ENCODE results near the gene S100A12.

Gene S100A12

DNA sequence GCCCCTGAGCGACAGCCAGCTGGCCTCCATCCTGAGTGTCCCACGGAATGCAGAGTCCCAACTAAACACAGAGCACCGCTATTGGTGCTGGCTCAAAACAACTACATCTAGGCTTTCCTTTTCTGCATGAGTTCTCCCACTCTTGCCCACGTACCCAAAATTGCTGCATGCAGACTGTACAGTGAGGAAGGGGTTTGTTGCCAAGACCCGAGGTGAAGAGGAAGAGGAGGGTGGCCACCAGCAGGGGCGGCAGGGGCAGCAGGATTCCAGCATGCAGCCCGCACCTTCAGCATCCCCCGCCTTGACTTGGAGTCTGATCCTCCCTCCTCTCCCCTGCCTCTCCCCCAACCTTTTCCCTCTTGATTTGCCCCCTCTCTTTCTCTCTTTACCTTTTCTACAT, 9.7 kb downstream of the S100A12 start:
- DNase-seq (ENCODE audit: low read depth in 1 of 2, low spot score in 1 of 2): no peak
- H3K4me3 ChIP-seq (replicated peaks; ENCODE audit: insufficient read depth, low read length): no peak overlapping the region
- no peaks in the 10 kb centered on the region for H3K27me3 ChIP-seq (ENCODE audit: insufficient read depth, poor library complexity, severe bottlenecking)
- TF ChIP-seq POLR2AphosphoS5 (IDR thresholded peaks at IDR 0.05; ENCODE audit: low read depth) (no peak), SPI1 (IDR thresholded peaks at IDR 0.05; ENCODE audit: borderline replicate concordance, low read depth) (no peak), GABPA (IDR thresholded peaks at IDR 0.05; ENCODE audit: low read depth) (no peak)
- TF ChIP-seq, protein P1, sequence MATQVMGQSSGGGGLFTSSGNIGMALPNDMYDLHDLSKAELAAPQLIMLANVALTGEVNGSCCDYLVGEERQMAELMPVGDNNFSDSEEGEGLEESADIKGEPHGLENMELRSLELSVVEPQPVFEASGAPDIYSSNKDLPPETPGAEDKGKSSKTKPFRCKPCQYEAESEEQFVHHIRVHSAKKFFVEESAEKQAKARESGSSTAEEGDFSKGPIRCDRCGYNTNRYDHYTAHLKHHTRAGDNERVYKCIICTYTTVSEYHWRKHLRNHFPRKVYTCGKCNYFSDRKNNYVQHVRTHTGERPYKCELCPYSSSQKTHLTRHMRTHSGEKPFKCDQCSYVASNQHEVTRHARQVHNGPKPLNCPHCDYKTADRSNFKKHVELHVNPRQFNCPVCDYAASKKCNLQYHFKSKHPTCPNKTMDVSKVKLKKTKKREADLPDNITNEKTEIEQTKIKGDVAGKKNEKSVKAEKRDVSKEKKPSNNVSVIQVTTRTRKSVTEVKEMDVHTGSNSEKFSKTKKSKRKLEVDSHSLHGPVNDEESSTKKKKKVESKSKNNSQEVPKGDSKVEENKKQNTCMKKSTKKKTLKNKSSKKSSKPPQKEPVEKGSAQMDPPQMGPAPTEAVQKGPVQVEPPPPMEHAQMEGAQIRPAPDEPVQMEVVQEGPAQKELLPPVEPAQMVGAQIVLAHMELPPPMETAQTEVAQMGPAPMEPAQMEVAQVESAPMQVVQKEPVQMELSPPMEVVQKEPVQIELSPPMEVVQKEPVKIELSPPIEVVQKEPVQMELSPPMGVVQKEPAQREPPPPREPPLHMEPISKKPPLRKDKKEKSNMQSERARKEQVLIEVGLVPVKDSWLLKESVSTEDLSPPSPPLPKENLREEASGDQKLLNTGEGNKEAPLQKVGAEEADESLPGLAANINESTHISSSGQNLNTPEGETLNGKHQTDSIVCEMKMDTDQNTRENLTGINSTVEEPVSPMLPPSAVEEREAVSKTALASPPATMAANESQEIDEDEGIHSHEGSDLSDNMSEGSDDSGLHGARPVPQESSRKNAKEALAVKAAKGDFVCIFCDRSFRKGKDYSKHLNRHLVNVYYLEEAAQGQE (IDR thresholded peaks at IDR 0.05; ENCODE audit: insufficient replicate concordance, low read depth): no peak
- TF ChIP-seq, protein P2, sequence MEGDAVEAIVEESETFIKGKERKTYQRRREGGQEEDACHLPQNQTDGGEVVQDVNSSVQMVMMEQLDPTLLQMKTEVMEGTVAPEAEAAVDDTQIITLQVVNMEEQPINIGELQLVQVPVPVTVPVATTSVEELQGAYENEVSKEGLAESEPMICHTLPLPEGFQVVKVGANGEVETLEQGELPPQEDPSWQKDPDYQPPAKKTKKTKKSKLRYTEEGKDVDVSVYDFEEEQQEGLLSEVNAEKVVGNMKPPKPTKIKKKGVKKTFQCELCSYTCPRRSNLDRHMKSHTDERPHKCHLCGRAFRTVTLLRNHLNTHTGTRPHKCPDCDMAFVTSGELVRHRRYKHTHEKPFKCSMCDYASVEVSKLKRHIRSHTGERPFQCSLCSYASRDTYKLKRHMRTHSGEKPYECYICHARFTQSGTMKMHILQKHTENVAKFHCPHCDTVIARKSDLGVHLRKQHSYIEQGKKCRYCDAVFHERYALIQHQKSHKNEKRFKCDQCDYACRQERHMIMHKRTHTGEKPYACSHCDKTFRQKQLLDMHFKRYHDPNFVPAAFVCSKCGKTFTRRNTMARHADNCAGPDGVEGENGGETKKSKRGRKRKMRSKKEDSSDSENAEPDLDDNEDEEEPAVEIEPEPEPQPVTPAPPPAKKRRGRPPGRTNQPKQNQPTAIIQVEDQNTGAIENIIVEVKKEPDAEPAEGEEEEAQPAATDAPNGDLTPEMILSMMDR (IDR thresholded peaks at IDR 0.05; ENCODE audit: insufficient read depth, low read length): no peak
- H3K27ac ChIP-seq (replicated peaks): peak overlapping the region; percentile 73

DNA sequence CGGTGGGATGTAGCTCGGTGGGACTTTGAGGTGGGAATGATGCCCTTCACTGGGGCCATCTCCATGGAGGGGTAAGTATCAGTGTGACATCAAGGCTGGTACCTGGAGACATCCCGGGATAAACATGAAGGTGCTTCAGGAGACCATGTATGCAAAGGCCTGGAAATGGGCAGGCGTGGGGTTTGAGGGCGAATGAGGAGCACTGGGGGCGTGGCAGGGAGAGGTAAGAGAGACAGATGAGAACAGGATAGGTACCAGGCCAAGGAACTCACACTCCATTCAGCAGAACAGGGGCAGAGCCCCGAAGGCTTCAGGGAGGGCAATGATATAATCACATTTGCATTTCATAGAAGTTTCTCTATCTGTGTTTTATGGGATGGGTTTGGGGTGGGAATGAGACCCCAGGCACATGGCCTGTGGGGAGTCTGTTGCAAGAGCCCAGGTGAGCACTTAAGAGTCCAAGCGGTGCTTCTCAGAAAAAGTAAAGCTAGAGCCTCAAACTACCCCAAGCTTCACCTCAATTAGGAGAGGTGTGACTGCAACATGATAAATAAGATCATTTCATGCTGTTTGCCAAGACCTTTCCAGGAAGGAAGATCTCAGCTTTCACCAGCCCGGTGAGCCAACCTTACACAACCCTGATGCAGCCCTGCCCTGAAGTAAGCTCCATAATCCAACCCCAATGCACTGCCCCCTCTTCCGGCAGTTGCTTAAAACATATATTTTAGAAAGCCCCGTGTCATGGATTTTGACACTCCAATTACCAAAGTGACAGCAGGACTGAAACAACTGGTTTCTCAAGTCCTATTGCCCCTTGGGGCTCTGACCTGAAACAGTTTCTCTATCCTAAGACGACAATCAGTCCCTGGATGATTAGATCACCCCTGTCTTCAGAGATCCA, 10.4 kb downstream of the S100A12 start:
- peak overlapping the region; percentile 73 for H3K27ac ChIP-seq (replicated peaks)
- peak; percentile 47 to 91 for DNase-seq (ENCODE audit: low read depth in 1 of 2, low spot score in 1 of 2)
- no peaks in the 10 kb centered on the region for H3K27me3 ChIP-seq (ENCODE audit: insufficient read depth, poor library complexity, severe bottlenecking)
- no peak overlapping the region for H3K4me3 ChIP-seq (replicated peaks; ENCODE audit: insufficient read depth, low read length)
- TF ChIP-seq GABPA (IDR thresholded peaks at IDR 0.05; ENCODE audit: low read depth): no peak
- 0 out of 2 replicates have a peak, but pooled peaks have one; percentile 27 for TF ChIP-seq POLR2AphosphoS5 (IDR thresholded peaks at IDR 0.05; ENCODE audit: low read depth)

DNA sequence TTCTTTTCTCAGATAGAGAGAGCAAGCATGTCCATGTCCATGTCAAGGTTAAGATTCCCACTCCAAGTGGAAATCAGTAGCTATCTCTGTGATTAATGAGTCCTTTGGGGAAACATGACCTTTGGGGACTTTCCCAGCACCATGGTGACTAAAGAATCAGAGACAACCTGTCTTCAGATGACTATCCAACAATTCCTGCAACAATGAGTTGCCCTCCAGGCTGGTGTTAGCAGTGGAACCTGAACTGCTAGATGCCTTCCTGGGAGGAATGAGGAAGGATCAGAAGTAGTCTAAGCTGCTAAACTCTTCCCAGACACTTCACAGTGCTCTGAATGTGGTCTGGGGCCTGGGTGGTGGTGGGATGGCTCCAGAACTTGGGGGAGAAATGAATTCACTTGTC, 11.3 kb downstream of the S100A12 start:
- no peak for DNase-seq (ENCODE audit: low read depth in 1 of 2, low spot score in 1 of 2)
- no peaks in the 10 kb centered on the region for H3K27me3 ChIP-seq (ENCODE audit: insufficient read depth, poor library complexity, severe bottlenecking)
- no peak overlapping the region for H3K4me3 ChIP-seq (replicated peaks; ENCODE audit: insufficient read depth, low read length)
- TF ChIP-seq POLR2AphosphoS5 (IDR thresholded peaks at IDR 0.05; ENCODE audit: low read depth) (no peak), GABPA (IDR thresholded peaks at IDR 0.05; ENCODE audit: low read depth) (no peak), SPI1 (IDR thresholded peaks at IDR 0.05; ENCODE audit: borderline replicate concordance, low read depth) (no peak)
- TF ChIP-seq, protein P1 (IDR thresholded peaks at IDR 0.05; ENCODE audit: insufficient replicate concordance, low read depth): no peak
- TF ChIP-seq, protein P2 (IDR thresholded peaks at IDR 0.05; ENCODE audit: insufficient read depth, low read length): no peak
- H3K27ac ChIP-seq (replicated peaks): peak overlapping the region; percentile 67

DNA sequence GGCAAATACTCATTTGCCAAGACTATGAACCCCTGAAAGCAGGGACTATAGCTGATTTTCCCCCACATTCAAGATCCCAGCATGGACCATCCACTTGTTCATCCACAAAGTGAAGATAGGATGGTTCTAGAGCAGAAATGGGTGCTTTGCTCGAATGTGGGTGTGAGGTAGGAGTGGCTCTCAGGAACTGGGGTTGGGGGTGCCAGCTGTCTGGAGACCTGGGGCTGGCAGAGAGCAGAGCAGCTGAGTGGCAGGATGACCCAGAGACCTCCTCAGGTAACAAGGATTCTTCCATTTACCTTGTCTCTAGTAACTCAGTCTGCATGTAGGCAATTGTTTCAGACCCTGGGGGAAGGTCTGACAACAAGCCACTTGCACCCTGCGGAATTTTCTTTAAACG, 11.8 kb downstream of the S100A12 start:
- no peak for DNase-seq (ENCODE audit: low read depth in 1 of 2, low spot score in 1 of 2)
- TF ChIP-seq, protein P2 (IDR thresholded peaks at IDR 0.05; ENCODE audit: insufficient read depth, low read length): no peak
- TF ChIP-seq SPI1 (IDR thresholded peaks at IDR 0.05; ENCODE audit: borderline replicate concordance, low read depth) (no peak), GABPA (IDR thresholded peaks at IDR 0.05; ENCODE audit: low read depth) (no peak), POLR2AphosphoS5 (IDR thresholded peaks at IDR 0.05; ENCODE audit: low read depth) (no peak)
- TF ChIP-seq, protein P1 (IDR thresholded peaks at IDR 0.05; ENCODE audit: insufficient replicate concordance, low read depth): no peak
- Histone ChIP-seq H3K4me3 (replicated peaks; ENCODE audit: insufficient read depth, low read length) (no peak overlapping the region), H3K27me3 (ENCODE audit: insufficient read depth, poor library complexity, severe bottlenecking) (no peaks in the 10 kb centered on the region), H3K27ac (replicated peaks) (peak overlapping the region; percentile 24; the same call in 1 of the 2 replicates)

Data from HL-60 (cell line).